GM12892 (cell line): Measurements from ENCODE around the gene TBC1D14. TPM values are rescaled to one million over a fixed set of nuclear protein-coding genes. Genes with fewer than 3 reads are reported as not detected.

Experiments used
- DNase-seq: peaks from one replicate; pipeline ENCODE4 v3.0.0; 2011; ENCODE audit not compliant: insufficient read length
- FAIRE-seq: peaks from 2 replicates; lab custom pipeline; 2011; peaks lifted over from hg19 to GRCh38; lab: Jason Lieb, UNC
- POLR2A ChIP-seq: IDR thresholded peaks from 2 replicates; pipeline ENCODE4 v1.6.1; 2011; ENCODE audit warnings: low read depth, low read length, control low read depth
- POLR2AphosphoS5 ChIP-seq: IDR thresholded peaks from 2 replicates; pipeline ENCODE4 v1.6.1; 2011; ENCODE audit warnings: low read depth, low read length, control low read depth
- TAF1 ChIP-seq: IDR thresholded peaks from 2 replicates; pipeline ENCODE4 v1.6.1; 2011; ENCODE audit warnings: low read depth, mild to moderate bottlenecking, control low read depth, low read length, borderline replicate concordance
- polyA plus RNA-seq: library from polyadenylated mRNA; unstranded; fragments of >200 nt; gene quantifications from one replicate; pipeline ENCODE4 v1.2.1, GENCODE V29; 2012; ENCODE audit warnings: missing spikeins, inconsistent platforms; ENCODE audit not compliant: missing spikeins

The TBC1D14 gene, protein sequence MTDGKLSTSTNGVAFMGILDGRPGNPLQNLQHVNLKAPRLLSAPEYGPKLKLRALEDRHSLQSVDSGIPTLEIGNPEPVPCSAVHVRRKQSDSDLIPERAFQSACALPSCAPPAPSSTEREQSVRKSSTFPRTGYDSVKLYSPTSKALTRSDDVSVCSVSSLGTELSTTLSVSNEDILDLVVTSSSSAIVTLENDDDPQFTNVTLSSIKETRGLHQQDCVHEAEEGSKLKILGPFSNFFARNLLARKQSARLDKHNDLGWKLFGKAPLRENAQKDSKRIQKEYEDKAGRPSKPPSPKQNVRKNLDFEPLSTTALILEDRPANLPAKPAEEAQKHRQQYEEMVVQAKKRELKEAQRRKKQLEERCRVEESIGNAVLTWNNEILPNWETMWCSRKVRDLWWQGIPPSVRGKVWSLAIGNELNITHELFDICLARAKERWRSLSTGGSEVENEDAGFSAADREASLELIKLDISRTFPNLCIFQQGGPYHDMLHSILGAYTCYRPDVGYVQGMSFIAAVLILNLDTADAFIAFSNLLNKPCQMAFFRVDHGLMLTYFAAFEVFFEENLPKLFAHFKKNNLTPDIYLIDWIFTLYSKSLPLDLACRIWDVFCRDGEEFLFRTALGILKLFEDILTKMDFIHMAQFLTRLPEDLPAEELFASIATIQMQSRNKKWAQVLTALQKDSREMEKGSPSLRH
- polyA plus RNA-seq = 18.1 TPM

- TF ChIP-seq TAF1 = peak; percentile 95
- no peak for TF ChIP-seq POLR2AphosphoS5
- TF ChIP-seq POLR2A = peak; percentile 71; the same call in 1 of the 2 replicates
- peak; percentile 93 for DNase-seq
- FAIRE-seq = peak; percentile 65
Measured at GRCh38 chr4:6909113-6909969, at the start of gene TBC1D14. TSS of gene TBC1D14 (plus strand) at chr4:6909826. CDS start at chr4:6923390, 13,564 bp downstream.

GRCh38 chr4:6868386-6868785, 41.2 kb upstream of the TBC1D14 start:
- FAIRE-seq (no peak), DNase-seq (no peak)
- no peak for TF ChIP-seq TAF1
- TF ChIP-seq POLR2A = no peak
- no peak for TF ChIP-seq POLR2AphosphoS5

DNA sequence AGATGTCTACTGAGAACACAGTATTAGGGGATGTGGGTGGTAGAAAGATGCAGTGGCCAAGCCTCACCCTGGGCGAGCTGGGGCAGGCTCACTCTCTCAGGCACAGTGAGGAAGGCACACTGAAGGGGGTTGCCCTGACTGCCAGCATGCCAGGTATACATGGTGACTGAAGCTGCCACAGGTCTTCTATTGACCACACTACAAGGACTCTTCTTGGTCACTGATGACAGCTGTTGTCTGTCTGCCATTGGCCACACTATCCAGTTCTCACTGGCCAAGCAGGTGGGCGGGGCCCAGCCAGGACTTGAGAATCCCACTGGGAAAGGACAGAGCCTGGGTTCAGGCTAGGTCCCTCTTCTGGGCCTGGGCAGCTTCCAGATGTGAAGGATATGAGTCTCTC, 39.7 kb upstream of the TBC1D14 start:
- FAIRE-seq (no peak), DNase-seq (no peak)
- TF ChIP-seq POLR2AphosphoS5 (no peak), POLR2A (no peak), TAF1 (no peak)

GRCh38 chr4:6873291-6873690, 36.3 kb upstream of the TBC1D14 start:
- DNase-seq (no peak), FAIRE-seq (no peak)
- TF ChIP-seq POLR2AphosphoS5 (no peak), POLR2A (no peak)

DNA sequence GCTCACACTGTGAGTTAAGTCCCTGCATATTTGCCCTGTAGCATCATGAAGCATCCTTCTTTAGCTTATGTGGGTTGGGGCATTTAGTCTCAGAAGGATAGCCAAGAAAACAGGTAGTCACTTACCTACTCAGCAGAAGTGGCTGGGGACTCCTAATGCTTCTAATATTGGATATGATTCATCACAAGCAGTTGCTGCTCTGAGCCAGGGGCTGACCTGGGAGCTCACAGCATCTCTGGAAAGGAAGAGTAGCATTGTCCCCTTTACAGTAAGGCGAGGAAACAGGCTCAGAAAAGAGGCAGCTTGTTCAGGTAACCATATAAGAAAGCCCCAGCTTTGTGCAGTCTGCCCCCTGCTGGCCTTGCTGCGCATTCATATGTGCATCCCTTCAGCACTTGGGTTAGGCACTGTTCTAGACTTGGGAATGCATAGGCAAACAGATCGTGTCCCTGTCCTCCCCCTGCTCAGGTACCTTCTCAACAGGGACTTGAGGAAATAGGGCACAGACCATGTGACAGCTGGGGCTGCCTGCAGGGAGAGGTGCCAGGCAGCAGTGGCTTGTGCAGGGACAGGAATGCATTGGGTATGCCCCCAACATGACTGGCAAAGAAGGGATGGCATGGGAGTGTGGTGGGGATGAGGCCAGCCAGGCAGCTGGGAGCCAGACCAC, 35.7 kb upstream of the TBC1D14 start:
- DNase-seq = no peak
- FAIRE-seq = peak; percentile 94
- no peak for TF ChIP-seq POLR2A
- no peak for TF ChIP-seq POLR2AphosphoS5
- no peak for TF ChIP-seq TAF1

DNA sequence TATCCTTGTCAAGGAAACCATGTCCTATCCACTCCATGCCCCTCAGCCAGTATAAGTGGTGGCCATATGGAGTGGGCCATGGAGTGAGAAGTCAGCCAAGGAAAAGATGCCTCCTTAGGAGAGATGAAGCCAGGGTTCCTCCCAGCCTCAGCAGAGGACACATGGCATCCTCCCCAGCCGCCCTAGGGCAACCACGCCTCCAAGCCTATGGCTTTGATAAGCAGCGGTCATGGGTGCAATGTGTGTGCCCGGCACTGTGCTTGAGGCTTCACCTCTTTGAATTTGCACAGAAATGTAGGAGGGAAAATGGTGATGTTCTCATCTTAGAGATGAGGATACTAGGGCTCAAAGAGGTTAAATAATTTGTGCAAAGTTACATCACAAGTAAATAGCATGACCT, 34.6 kb upstream of the TBC1D14 start:
- TF ChIP-seq POLR2AphosphoS5 = no peak
- no peak for TF ChIP-seq POLR2A

DNA sequence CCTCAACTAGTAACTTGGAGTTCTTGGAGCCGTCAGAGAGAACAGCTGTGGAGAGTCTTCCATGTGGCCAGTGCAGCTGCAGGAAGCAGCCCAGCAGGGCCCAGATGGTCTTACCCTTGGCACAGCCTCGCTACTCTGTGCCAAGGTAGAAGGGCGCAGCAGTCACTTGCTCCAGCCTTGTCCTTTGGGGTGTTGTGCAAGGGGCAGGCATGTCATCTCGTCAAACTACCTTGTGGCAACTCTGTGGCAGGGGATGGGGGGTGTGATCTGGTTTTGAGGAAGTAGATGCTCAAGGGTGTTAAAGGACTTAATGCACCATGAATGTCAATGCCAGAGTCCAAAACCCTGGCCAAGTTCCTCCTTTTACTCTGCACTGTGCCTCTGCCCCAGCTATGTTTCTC, 34.2 kb upstream of the TBC1D14 start:
- DNase-seq (no peak), FAIRE-seq (no peak)
- no peak for TF ChIP-seq POLR2AphosphoS5
- no peak for TF ChIP-seq TAF1
- no peak for TF ChIP-seq POLR2A

More for the DNA sequence above, 34.6 kb upstream of the TBC1D14 start:
- no peak for DNase-seq
- no peak for FAIRE-seq

- no peak for FAIRE-seq
Measured at GRCh38 chr4:6876440-6876839, 33.2 kb upstream of the TBC1D14 start.

GRCh38 chr4:6877067-6877466, 32.6 kb upstream of the TBC1D14 start:
- no peak for TF ChIP-seq POLR2A
- no peak for TF ChIP-seq POLR2AphosphoS5
- TF ChIP-seq TAF1 = no peak
- DNase-seq (no peak), FAIRE-seq (no peak)

More at GRCh38 chr4:6876440-6876839, 33.2 kb upstream of the TBC1D14 start:
- no peak for DNase-seq
- no peak for TF ChIP-seq TAF1
- no peak for TF ChIP-seq POLR2A
- no peak for TF ChIP-seq POLR2AphosphoS5

DNA sequence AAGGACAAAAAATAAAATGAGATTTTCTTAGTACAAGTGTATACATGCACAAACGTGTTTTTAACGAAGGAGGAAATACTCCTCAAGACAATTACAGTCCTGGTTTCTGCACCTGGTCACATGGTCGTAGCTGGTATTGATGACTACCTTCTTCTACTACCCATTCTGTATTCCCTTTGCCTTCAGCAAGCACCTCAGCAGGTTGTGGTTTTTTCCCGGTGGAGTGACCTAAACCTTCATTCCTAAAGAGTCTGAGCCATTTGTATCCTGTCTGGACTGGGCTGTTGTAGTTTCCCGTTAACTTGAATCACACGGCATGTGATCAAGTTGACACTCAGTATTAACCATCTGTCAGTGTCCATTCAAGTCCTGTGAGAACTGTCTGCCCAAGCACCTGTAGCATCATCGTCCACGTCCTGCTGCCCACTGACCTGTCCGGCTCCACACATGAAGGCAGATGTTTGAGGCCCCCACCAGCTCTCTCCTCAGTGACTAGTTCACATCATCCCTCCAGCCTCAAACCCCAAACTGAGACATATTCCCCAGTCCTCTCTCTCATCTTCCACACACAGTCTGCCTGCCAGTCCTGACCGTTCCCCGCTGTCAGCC, 31.1 kb upstream of the TBC1D14 start:
- no peak for TF ChIP-seq POLR2AphosphoS5
- TF ChIP-seq TAF1 = no peak
- no peak for TF ChIP-seq POLR2A
- FAIRE-seq (no peak), DNase-seq (no peak)

- FAIRE-seq (no peak), DNase-seq (no peak)
- TF ChIP-seq TAF1 (no peak), POLR2AphosphoS5 (no peak), POLR2A (no peak)
Measured at GRCh38 chr4:6880691-6881090, 28.9 kb upstream of the TBC1D14 start.
